Vagina (tissue), 2 donors: Measurements from ENCODE around the gene EREG.

Experiments
- CTCF ChIP-seq, 3 experiments: fragments of 450-650 bp in 2 of 3; fragments of 200-600 bp in 1 of 3; sonication (generic) in 1 of 3; IDR thresholded peaks; one replicate each; pipeline ENCODE4 v1.5.1; 2017 to 2019; ENCODE audit warnings: antibody characterized with exemption in 3 of 3, mild to moderate bottlenecking in 2 of 3, moderate library complexity in 2 of 3
- POLR2A ChIP-seq, 2 donors: fragments of 450-650 bp; IDR thresholded peaks; one replicate each; pipeline ENCODE4 v1.6.1; 2017; ENCODE audit warnings: antibody characterized with exemption in 2 of 2, mild to moderate bottlenecking in 2 of 2, moderate library complexity in 2 of 2
- POLR2AphosphoS5 ChIP-seq, 2 donors: sonication (generic); formaldehyde crosslinking; IDR thresholded peaks; one replicate each; pipeline ENCODE4 v1.9.0; 2017; ENCODE audit warnings: antibody characterized with exemption in 2 of 2, mild to moderate bottlenecking in 2 of 2, low read depth in 1 of 2; ENCODE audit not compliant: insufficient read depth in 1 of 2

GRCh38 chr4:74327762-74328161 is 37.2 kb upstream of the EREG start:
- TF ChIP-seq CTCF (IDR thresholded peaks at IDR 0.05) (no peak), POLR2A (IDR thresholded peaks at IDR 0.05) (no peak), POLR2AphosphoS5 (IDR thresholded peaks at IDR 0.05; ENCODE audit: insufficient read depth in 1 of 2, low read depth in 1 of 2) (no peak)
